22Rv1 (cell line): Measurements from ENCODE around the gene AMPD3.

Experiments
- ZFX ChIP-seq: fragments of 450-650 bp; IDR thresholded peaks from 2 replicates; pipeline ENCODE4 v1.6.1; 2017; ENCODE audit warnings: antibody characterized with exemption, borderline replicate concordance
- TF ChIP-seq, protein P1 (sequence below): fragments of 450-650 bp; IDR thresholded peaks from 2 replicates; pipeline ENCODE4 v1.5.1; 2017; ENCODE audit warnings: mild to moderate bottlenecking

DNA sequence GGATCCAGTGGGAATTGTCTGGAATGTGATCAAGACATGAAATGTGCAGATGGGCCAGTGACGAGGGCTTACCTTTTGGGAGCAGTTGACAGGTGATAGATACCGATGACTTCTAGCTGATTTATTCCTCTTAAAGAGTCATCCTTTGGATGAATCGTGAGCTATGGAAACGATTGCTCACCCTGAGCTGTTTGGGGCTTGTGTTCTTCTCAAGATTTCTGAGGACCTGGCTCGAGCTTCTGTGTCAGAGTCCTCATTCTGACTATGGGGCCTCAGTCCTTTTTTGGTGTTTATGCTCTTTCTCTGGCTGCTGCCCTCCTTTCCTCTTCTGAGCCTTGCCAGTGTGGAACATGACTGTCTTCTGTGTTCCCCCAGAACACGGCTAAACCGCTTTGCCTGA is 11.9 kb upstream of the AMPD3 start:
- TF ChIP-seq, protein P1, sequence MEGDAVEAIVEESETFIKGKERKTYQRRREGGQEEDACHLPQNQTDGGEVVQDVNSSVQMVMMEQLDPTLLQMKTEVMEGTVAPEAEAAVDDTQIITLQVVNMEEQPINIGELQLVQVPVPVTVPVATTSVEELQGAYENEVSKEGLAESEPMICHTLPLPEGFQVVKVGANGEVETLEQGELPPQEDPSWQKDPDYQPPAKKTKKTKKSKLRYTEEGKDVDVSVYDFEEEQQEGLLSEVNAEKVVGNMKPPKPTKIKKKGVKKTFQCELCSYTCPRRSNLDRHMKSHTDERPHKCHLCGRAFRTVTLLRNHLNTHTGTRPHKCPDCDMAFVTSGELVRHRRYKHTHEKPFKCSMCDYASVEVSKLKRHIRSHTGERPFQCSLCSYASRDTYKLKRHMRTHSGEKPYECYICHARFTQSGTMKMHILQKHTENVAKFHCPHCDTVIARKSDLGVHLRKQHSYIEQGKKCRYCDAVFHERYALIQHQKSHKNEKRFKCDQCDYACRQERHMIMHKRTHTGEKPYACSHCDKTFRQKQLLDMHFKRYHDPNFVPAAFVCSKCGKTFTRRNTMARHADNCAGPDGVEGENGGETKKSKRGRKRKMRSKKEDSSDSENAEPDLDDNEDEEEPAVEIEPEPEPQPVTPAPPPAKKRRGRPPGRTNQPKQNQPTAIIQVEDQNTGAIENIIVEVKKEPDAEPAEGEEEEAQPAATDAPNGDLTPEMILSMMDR, result no peak
- no peak for TF ChIP-seq ZFX
